Endothelial cell of umbilical vein (primary cell): ENCODE results near the gene SH3TC2. TPM values are rescaled to one million over a fixed set of nuclear protein-coding genes. Genes with fewer than 3 reads are reported as not detected.

Experiments
- BruUV-seq: library from RNA; stranded (reverse); fragments of 400-500 nt; replicated peaks from 2 replicates; lab custom pipeline; 2021; lab: Mats Ljungman, UMichigan
- CTCF ChIA-PET: fragments of 300-600, 350-600 bp; sonication (Branson Sonifier 250); formaldehyde crosslinking; loops from one replicate; lab custom pipeline; 2021; ENCODE audit warnings: antibody characterized with exemption, inconsistent platforms; lab: Charles Lee
- POLR2A ChIA-PET: fragments of 300-600, 350-600 bp; sonication (Branson Sonifier 250); formaldehyde crosslinking; loops from one replicate; lab custom pipeline; 2021; ENCODE audit warnings: antibody characterized with exemption, inconsistent platforms; lab: Charles Lee
- DNase-seq: peaks from one replicate; pipeline ENCODE4 v3.0.0-alpha.2; 2011; ENCODE audit warnings: low read depth, low spot score
- FAIRE-seq: peaks from 2 replicates; lab custom pipeline; 2011; peaks lifted over from hg19 to GRCh38; lab: Jason Lieb, UNC
- H2AFZ ChIP-seq: 2 replicates; pipeline ENCODE4 v1.6.0; 2012; ENCODE audit warnings: low read depth, low read length, control low read depth, inconsistent platforms
- H3K27ac ChIP-seq: 2 replicates; pipeline ENCODE4 v1.5.1; 2011; ENCODE audit warnings: low read depth, mild to moderate bottlenecking, control low read depth, low read length, moderate library complexity; ENCODE audit not compliant: insufficient read depth
- H3K27me3 ChIP-seq, 2 experiments: 2 replicates each; pipeline versions ENCODE4 v1.6.0 to v1.6.1; 2011; ENCODE audit warnings: low read length in 2 of 2, mixed read lengths in 1 of 2; ENCODE audit not compliant: control insufficient read depth in 2 of 2, insufficient read depth in 2 of 2
- H3K36me3 ChIP-seq, 2 experiments: 2 replicates in 1 of 2; 3 replicates in 1 of 2; pipeline ENCODE4 v1.5.1; 2011; ENCODE audit warnings: low read length in 2 of 2, mild to moderate bottlenecking in 1 of 2, moderate library complexity in 1 of 2; ENCODE audit not compliant: control insufficient read depth in 2 of 2, insufficient read depth in 2 of 2; ENCODE audit errors: extremely low read depth in 1 of 2
- H3K4me1 ChIP-seq: 3 replicates; pipeline ENCODE4 v1.5.1; 2011; ENCODE audit warnings: mild to moderate bottlenecking, low read length; ENCODE audit not compliant: control insufficient read depth, insufficient read depth; ENCODE audit errors: extremely low read depth
- H3K4me2 ChIP-seq: 2 replicates; pipeline ENCODE4 v1.6.1; 2011; ENCODE audit warnings: low read length, control low read depth, mixed read lengths; ENCODE audit not compliant: insufficient read depth
- H3K4me3 ChIP-seq, 3 experiments: fragments of 200-600 bp in 1 of 3; sonication (generic), shearing (Covaris generic) in 1 of 3; replicated peaks in 1 of 3; 2 replicates each; pipeline ENCODE4 v1.5.1; 2011 to 2016; ENCODE audit warnings: control low read depth in 3 of 3, low read length in 3 of 3, mild to moderate bottlenecking in 2 of 3, inconsistent platforms in 1 of 3, low read depth in 1 of 3, moderate library complexity in 1 of 3; ENCODE audit not compliant: insufficient read depth in 1 of 3
- H3K79me2 ChIP-seq: 2 replicates; pipeline ENCODE4 v1.6.0; 2012; ENCODE audit warnings: low read length, inconsistent platforms; ENCODE audit not compliant: control insufficient read depth, insufficient read depth
- H3K9ac ChIP-seq: replicated peaks from 2 replicates; pipeline ENCODE3; 2011; ENCODE audit warnings: low read length, control low read depth; ENCODE audit not compliant: insufficient read depth; ENCODE audit errors: extremely low read depth
- H3K9me1 ChIP-seq: replicated peaks from 3 replicates; pipeline ENCODE4 v1.6.0; 2011; ENCODE audit warnings: mild to moderate bottlenecking, low read length; ENCODE audit not compliant: control insufficient read depth, insufficient read depth; ENCODE audit errors: extremely low read depth
- H3K9me3 ChIP-seq: replicated peaks from 2 replicates; pipeline ENCODE4 v1.5.1; 2012; ENCODE audit warnings: low read length, inconsistent platforms; ENCODE audit not compliant: control insufficient read depth, insufficient read depth
- H4K20me1 ChIP-seq: replicated peaks from 2 replicates; pipeline ENCODE3; 2011; ENCODE audit warnings: mild to moderate bottlenecking, low read length; ENCODE audit not compliant: control insufficient read depth, insufficient read depth; ENCODE audit errors: extremely low read depth
- EZH2 ChIP-seq: IDR thresholded peaks from 2 replicates; pipeline ENCODE4 v1.6.1; 2012; ENCODE audit warnings: borderline replicate concordance, low read depth, mild to moderate bottlenecking, moderate library complexity, low read length, inconsistent platforms; ENCODE audit not compliant: severe bottlenecking
- FOS ChIP-seq: IDR thresholded peaks from 2 replicates; pipeline ENCODE4 v1.6.1; 2011; ENCODE audit warnings: mild to moderate bottlenecking, low read length, moderate library complexity, borderline replicate concordance; ENCODE audit not compliant: insufficient read depth
- GATA2 ChIP-seq: IDR thresholded peaks from 2 replicates; pipeline ENCODE4 v1.7.0; 2011; ENCODE audit warnings: low read depth, mild to moderate bottlenecking, moderate library complexity, mixed read lengths, low read length; ENCODE audit not compliant: insufficient read length, insufficient read depth
- JUN ChIP-seq: IDR thresholded peaks from 2 replicates; pipeline ENCODE4 v1.6.1; 2011; ENCODE audit warnings: borderline replicate concordance, low read depth; ENCODE audit not compliant: insufficient read length, insufficient read depth
- MYC ChIP-seq: IDR thresholded peaks from one replicate; pipeline ENCODE4 v1.6.1; 2011; ENCODE audit warnings: mild to moderate bottlenecking, low read depth, low read length
- POLR2AphosphoS5 ChIP-seq: IDR thresholded peaks from 2 replicates; pipeline ENCODE4 v1.6.1; 2012; ENCODE audit warnings: low read depth, mild to moderate bottlenecking, control low read depth, low read length, moderate library complexity; ENCODE audit not compliant: insufficient read depth
- dilution Hi-C: fragments of 300-500 bp; cut with MboI; formaldehyde crosslinking; loops from one replicate; pipeline ENCODE4 v1.15.0; 2019; ENCODE audit warnings: low sequenced_read_pairs; ENCODE audit not compliant: extremely low pct_ligation_motif_present
- intact Hi-C: fragments of 100-400 bp; cut with micrococcal nuclease; formaldehyde crosslinking; loops from one replicate; pipeline ENCODE4 v1.10.0; 2022
- polyA plus RNA-seq, 4 experiments: library from polyadenylated mRNA; depleted of rRNA in 3 of 4; stranded (reverse) in 3 of 4; unstranded in 1 of 4; fragments of >200 nt; gene quantifications; 2 replicates each; pipeline versions ENCODE4 v1.2.1 to v1.2.3, GENCODE V29; 2011 to 2012; ENCODE audit warnings: missing spikeins in 1 of 4
- total RNA-seq: library from RNA; stranded (reverse); gene quantifications from 2 replicates; pipeline ENCODE4 v1.2.3, GENCODE V29; 2021
- TF ChIP-seq, protein P1 (sequence below), 2 donors: IDR thresholded peaks; 1 replicate in 1 of 2; 2 replicates in 1 of 2; pipeline ENCODE4 v1.5.1; 2011; ENCODE audit warnings: low read length in 2 of 2, mild to moderate bottlenecking in 2 of 2, moderate library complexity in 2 of 2, control low read depth in 1 of 2, inconsistent platforms in 1 of 2, low read depth in 1 of 2; ENCODE audit not compliant: insufficient read depth in 1 of 2; ENCODE audit errors: extremely low read depth in 1 of 2
- TF ChIP-seq, protein P2 (sequence below): IDR thresholded peaks from 2 replicates; pipeline ENCODE4 v1.6.1; 2011; ENCODE audit not compliant: insufficient read depth, insufficient read length

SH3TC2 gene
- total and polyA plus RNA-seq, 2 donors (not counting 3 experiments of a cell fraction or from before 2014, with no cell fraction given) = 0.91 to 4.3 TPM

DNA sequence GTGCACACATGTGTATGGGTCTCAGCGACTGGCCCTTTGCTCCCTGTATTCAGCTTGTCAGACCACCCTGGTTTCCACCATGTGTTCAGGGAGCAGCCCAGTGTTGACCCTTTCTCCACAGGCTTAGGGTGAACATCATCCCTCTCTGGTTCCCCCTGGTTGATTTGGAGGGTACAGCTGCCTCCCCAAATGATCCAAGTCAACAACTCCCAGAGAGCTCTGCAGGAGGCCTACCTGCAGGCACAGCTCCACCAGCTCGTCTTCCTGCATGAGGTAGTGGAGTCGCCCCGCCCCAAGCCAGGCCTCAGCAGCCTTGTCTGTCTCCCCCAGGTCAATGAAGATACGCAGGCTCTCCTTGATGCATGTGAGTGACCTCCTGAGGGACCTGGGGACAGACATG lies 50.5 kb downstream of the SH3TC2 start:
- no peaks in the 10 kb centered on the region for H3K9me1 ChIP-seq
- POLR2A ChIA-PET = no interaction called here
- no peak overlapping the region for H3K27ac ChIP-seq
- peaks cover 7% of the 10 kb centered on the region for H3K4me1 ChIP-seq
- no peak overlapping the region for H3K4me3 ChIP-seq
- H2AFZ ChIP-seq = no peak overlapping the region
- DNase-seq (no peak), FAIRE-seq (no peak)
- no peak overlapping the region for H3K4me2 ChIP-seq
- dilution Hi-C loops = no loop called here
- BruUV-seq = no TSS peak
- no peaks in the 10 kb centered on the region for H4K20me1 ChIP-seq
- no peaks in the 10 kb centered on the region for H3K79me2 ChIP-seq
- TF ChIP-seq JUN = no peak
- no peak for TF ChIP-seq FOS
- TF ChIP-seq, protein P1, sequence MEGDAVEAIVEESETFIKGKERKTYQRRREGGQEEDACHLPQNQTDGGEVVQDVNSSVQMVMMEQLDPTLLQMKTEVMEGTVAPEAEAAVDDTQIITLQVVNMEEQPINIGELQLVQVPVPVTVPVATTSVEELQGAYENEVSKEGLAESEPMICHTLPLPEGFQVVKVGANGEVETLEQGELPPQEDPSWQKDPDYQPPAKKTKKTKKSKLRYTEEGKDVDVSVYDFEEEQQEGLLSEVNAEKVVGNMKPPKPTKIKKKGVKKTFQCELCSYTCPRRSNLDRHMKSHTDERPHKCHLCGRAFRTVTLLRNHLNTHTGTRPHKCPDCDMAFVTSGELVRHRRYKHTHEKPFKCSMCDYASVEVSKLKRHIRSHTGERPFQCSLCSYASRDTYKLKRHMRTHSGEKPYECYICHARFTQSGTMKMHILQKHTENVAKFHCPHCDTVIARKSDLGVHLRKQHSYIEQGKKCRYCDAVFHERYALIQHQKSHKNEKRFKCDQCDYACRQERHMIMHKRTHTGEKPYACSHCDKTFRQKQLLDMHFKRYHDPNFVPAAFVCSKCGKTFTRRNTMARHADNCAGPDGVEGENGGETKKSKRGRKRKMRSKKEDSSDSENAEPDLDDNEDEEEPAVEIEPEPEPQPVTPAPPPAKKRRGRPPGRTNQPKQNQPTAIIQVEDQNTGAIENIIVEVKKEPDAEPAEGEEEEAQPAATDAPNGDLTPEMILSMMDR (IDR thresholded peaks at IDR 0.05; ENCODE audit: extremely low read depth in 1 of 2, insufficient read depth in 1 of 2, low read depth in 1 of 2, low read length in 2 of 2) = no peak
- no peak for TF ChIP-seq MYC
- TF ChIP-seq GATA2 = no peak
- no peak for TF ChIP-seq EZH2
- no peak for TF ChIP-seq POLR2AphosphoS5
- TF ChIP-seq, protein P2, sequence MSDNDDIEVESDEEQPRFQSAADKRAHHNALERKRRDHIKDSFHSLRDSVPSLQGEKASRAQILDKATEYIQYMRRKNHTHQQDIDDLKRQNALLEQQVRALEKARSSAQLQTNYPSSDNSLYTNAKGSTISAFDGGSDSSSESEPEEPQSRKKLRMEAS = no peak
- intact Hi-C loops = no loop called here
- no peaks in the 10 kb centered on the region for H3K9me3 ChIP-seq
- H3K27me3 ChIP-seq = no peaks in the 10 kb centered on the region
- H3K36me3 ChIP-seq = no peaks in the 10 kb centered on the region
- CTCF ChIA-PET = interaction anchor here (0.9 to 1.5 kb wide), 3 partner anchors 23 to 271 kb away, joined by 3 to 4 read pairs (median 3); no protein-coding TSS in a partner anchor
- H3K9ac ChIP-seq = no peak overlapping the region
